Fibroblast of villous mesenchyme (primary cell): ENCODE data around the gene HMGCR. TPM values are rescaled to one million over a fixed set of nuclear protein-coding genes. Genes with fewer than 3 reads are reported as not detected.

Experiments
- DNase-seq: peaks from one replicate; pipeline ENCODE4 v3.0.0-alpha.2; 2010; ENCODE audit warnings: low read depth
- H3K4me3 ChIP-seq: 2 replicates; pipeline ENCODE4 v1.5.1; 2011; ENCODE audit warnings: low read depth, mild to moderate bottlenecking, low read length
- CTCF ChIP-seq: IDR thresholded peaks from 2 replicates; pipeline ENCODE4 v1.5.1; 2012; ENCODE audit warnings: low read depth, mild to moderate bottlenecking, low read length; ENCODE audit not compliant: insufficient read depth
- total RNA-seq: library from RNA; depleted of rRNA; stranded (reverse); fragments of >200 nt; gene quantifications from 2 replicates; pipeline ENCODE4 v1.2.3, GENCODE V29; 2012

Gene HMGCR
- total RNA-seq, 1 donor, result 198 TPM

GRCh38 chr5:75374394-75374814 is 37.4 kb downstream of the HMGCR start:
- TF ChIP-seq CTCF, result no peak
- no peak for DNase-seq
- no peak overlapping the region for H3K4me3 ChIP-seq

- DNase-seq, result no peak
- no peak for TF ChIP-seq CTCF
- H3K4me3 ChIP-seq, result no peak overlapping the region
These were observed 38.4 kb downstream of the HMGCR start for GRCh38 chr5:75375414-75375813.

- no peak overlapping the region for H3K4me3 ChIP-seq
- TF ChIP-seq CTCF, result no peak
- no peak for DNase-seq
These were observed 43.1 kb downstream of the HMGCR start for GRCh38 chr5:75380099-75380498.

- DNase-seq, result no peak
- H3K4me3 ChIP-seq, result no peak overlapping the region
- TF ChIP-seq CTCF, result no peak
These were observed 44.4 kb downstream of the HMGCR start for GRCh38 chr5:75381456-75381855.

GRCh38 chr5:75384218-75384617 is 47.2 kb downstream of the HMGCR start:
- no peak overlapping the region for H3K4me3 ChIP-seq
- TF ChIP-seq CTCF, result no peak
- DNase-seq, result no peak

- no peak for TF ChIP-seq CTCF
- DNase-seq, result no peak
- no peak overlapping the region for H3K4me3 ChIP-seq
These were observed 50.8 kb downstream of the HMGCR start for GRCh38 chr5:75387806-75388205.

- no peak for DNase-seq
- H3K4me3 ChIP-seq, result no peak overlapping the region
These were observed 52.4 kb downstream of the HMGCR start for GRCh38 chr5:75389430-75389829.

More at GRCh38 chr5:75389430-75389829, 52.4 kb downstream of the HMGCR start:
- TF ChIP-seq CTCF, result no peak
